ENCODE data around the gene PPP1R13B. TPM values are rescaled to one million over a fixed set of nuclear protein-coding genes. Genes with fewer than 3 reads are reported as not detected.

Gene PPP1R13B
- total RNA-seq, 1 donor from 2014 or later: 14.1 TPM

Small RNA genes within 50 kb of the gene (small RNA-seq; reads per million reads assigned to genes)
- gene RF00019 (ENCODE audit: low replicate concordance): not detected
- not detected for gene RF00280 (ENCODE audit: low replicate concordance)

Other genes starting within 250 kb of the PPP1R13B start
- 273 TPM for gene KLC1, start 218.4 kb downstream of the PPP1R13B start, total RNA-seq
- 10.5 TPM for gene XRCC3, start 132.1 kb downstream of the PPP1R13B start, total RNA-seq
- 119 TPM for gene ZFYVE21, start 131.8 kb downstream of the PPP1R13B start, total RNA-seq
- gene TDRD9, start 80.9 kb upstream of the PPP1R13B start, total RNA-seq: 1.0 TPM
- not detected for gene RD3L, start 95.0 kb upstream of the PPP1R13B start, total RNA-seq
- gene ASPG, start 238.1 kb upstream of the PPP1R13B start, total RNA-seq: 0.82 TPM

Data from tongue (tissue), 2 donors.